Suppressor macrophage treated with lipopolysaccharide for 4 hours (primary cell): Measurements from ENCODE around the gene OR5C1.
"Not testable (repeated sequence)": the region's sequence is repeated elsewhere in the genome, so short reads cannot be mapped to it uniquely, and the experiment has no call there.

Experiments used
- DNase-seq: peaks from one replicate; pipeline ENCODE4 v3.0.0-alpha.2; 2020

OR5C1 gene

DNA sequence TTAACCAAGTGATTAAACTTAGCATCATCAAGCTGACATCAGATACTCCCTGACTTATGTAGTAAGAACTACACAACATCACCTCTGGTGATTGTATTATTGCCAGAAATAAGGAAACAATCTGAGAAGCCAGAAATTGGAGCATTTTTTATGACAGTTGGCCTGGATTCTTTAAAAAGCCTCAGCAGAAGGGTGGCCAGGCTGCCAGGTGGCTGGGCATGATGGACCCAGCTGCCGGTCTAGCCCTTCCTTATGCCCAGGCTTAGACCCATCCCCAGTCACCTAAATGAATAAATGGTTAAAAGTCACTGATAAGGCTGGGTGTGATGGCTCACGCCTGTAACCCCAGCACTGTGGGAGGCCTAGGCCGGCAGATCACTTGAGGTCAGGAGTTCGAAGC lies 24.0 kb downstream of the OR5C1 start:
- no peak for DNase-seq

GRCh38 chr9:122814545-122814944 lies 25.8 kb downstream of the OR5C1 start:
- DNase-seq: no peak

DNA sequence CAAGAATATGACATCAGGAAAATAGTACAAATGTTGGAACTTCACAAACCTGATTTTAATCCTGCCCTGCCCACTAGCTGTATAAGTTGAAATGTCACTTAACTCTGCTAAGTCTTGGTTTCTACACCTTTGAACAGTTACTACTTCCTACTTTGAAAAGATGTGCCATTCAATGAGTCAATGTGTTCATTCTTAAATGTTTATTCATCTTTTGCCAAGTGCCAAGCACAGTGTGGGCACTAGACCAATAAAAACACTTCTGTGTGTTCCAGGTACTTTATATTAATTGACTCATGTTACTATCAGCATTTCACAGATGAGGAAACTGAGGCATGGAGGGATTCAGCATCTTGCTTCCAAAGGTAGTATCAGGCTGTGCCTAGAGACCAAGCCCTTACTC lies 26.8 kb downstream of the OR5C1 start:
- DNase-seq: no peak

DNA sequence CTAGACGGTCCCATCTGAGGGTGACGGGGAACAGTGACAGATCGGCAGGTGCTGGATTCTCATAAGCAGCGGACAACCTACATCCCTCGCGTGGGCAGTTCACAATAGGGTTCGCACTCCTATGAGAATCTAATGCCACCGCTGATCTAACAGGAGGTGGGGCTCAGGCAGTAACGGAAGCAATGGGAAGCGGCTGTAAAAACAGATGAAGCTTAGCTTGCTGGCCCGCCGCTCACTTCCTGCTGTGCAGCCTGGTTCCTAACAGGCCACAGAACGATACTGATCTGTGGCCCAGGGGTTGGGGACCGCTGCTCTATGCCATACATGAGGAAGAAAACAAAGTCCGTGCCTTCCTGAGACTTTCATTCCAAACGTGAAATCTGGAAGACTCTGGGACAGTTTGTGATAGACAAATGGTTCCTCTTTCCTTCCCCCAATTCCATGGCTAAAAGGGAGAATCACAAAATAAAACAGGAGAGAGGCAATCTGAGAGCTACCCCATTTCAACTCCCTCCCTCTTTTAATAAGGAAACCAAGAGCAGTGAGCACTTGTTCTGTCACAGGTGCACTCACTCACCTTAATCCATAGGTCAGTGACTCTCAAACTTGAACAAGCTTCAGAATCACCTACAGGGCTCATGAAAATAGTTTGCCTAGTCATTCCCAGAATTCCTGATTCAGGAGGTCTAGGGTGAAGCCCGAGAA lies 27.6 kb downstream of the OR5C1 start:
- peak; percentile 36 for DNase-seq

DNA sequence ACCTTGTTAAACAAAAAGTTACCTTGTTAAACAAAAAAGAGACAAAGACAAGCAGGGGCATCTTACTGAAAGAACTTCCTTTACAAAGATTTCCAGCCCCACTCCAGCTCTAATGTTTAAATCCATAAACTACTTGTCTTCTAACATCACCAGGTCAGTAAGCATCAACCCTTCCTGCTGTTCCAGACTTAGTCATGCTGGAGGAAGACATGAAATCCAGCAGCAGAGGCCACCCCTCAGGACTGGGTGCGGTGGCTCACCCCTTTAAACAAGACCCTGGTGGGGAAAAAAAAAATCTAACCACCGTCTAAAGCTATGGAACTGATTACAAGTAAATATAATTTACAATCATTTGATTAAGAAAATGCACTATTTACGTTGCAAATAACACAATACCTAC lies 30.6 kb downstream of the OR5C1 start:
- no peak for DNase-seq

DNA sequence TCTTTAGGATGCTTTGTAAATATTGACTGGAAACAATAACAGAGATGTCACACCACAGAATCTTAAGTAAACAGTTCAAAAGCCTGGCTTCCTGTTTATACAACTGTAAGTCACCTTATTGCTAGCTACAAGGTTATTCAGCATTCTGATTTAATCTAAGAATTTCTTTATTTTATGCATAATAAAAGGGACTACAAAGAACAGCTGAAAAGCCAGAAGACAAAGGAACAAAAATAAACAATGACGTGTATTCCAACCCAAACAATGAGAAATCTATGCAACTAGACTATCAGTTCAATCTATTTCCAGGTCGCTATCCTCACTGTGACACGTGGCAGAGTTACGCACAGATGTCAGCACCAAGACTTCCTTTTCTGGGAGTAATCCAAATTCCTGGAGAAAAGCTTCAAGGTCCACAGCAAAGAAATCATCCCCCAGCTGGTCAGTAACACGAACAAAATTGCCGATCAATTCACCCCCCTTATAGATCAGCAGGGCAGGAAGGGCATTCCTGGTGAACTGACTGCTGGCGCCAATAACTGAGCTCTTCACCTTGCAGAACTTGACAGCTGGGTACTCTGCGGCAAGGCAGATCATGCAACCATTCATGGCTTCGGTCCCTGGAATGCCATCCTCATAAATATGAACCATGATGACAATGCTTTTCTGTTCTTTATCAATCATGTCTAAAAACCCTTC lies 31.2 kb downstream of the OR5C1 start:
- no peak for DNase-seq

DNA sequence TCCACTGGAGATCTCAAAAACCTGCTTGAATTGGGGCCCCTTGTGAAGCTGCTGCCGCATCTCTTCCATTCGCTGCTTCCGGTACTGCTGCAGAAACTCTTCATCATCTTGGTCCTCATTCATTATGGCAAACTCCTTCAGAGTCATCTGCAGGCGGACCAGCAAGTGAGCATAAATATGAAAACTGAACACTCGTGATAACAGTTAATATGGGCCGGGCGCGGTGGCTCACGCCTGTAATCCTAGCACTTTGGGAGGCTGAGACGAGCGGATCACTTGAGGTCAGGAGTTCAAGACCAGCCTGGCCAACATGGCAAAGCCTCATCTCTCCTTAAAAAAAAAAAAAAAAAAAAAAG lies 31.7 kb downstream of the OR5C1 start:
- no peak for DNase-seq

DNA sequence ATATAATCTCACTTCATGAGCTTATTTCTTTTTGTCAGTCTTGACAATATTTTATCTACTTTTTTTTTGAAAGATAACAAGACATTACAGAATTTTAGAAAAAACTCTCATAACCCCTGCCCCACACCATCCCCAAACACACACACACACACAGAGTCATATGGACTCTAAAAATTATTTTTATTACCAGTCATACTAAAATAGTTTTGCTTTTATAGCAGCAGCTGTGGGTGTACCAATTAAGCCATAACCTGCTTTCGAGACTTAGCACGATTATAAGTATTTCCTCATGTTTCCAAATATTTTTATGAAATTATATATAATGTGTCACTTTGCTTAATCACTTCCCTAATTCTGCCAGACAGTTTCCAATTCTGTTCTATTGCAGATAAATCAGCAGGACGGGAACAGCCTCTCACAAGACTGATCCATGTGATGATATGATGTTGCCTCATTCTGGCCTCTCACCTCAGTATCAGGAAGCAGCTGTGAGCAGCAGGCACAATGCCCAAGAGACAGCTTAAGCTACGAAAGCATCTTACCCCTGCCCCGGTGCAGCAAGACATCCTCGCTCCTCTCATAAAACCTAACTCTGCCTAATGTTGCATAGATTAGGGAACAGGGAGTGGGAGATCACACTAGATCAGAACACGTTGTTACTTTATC lies 32.7 kb downstream of the OR5C1 start:
- peak; percentile 85 for DNase-seq

GRCh38 chr9:122822056-122822455 lies 33.3 kb downstream of the OR5C1 start:
- DNase-seq: no peak

- no peak for DNase-seq
These were observed 34.2 kb downstream of the OR5C1 start for GRCh38 chr9:122822938-122823337.

DNA sequence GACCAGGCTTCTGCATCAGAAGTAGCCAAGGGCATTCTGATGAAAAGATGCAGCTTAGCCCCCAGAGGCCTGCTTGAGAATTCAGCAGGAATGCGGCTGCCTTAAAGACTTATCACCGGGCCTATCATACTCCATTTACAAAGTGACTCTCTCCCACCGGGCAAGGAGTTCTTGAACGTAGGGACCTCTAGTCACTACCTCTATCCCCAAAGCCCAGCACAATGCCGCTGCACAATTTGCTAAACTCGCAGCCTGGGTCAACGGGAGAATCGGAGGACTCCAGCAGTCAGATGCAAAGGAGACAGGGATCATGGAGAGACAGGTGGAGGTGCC lies 39.0 kb downstream of the OR5C1 start:
- no peak for DNase-seq

- DNase-seq: not testable (repeated sequence)
These were observed 40.2 kb downstream of the OR5C1 start for GRCh38 chr9:122828965-122829284.

- no peak for DNase-seq
These were observed 43.5 kb downstream of the OR5C1 start for GRCh38 chr9:122832194-122832593.

DNA sequence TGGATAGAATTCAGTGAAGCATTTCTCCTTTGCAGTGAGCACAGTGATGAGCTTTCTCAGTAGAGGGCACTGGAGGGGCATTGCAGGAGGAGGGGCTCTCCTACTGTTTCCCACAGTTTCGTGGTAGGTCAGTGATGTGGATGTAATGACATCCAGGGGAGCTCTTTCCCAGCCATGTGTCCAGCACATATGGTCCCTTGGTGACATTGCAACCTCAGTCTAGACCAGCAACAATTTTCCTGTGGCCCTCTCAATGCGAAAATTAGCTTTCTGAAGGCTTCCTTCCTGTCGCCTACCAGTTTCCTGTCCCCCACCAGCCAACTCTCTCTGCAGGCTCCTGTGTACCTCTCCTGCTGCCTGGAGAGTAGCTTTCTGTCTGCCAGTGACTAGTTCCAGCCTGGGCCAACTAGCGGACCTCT lies 46.6 kb downstream of the OR5C1 start:
- DNase-seq: no peak

DNA sequence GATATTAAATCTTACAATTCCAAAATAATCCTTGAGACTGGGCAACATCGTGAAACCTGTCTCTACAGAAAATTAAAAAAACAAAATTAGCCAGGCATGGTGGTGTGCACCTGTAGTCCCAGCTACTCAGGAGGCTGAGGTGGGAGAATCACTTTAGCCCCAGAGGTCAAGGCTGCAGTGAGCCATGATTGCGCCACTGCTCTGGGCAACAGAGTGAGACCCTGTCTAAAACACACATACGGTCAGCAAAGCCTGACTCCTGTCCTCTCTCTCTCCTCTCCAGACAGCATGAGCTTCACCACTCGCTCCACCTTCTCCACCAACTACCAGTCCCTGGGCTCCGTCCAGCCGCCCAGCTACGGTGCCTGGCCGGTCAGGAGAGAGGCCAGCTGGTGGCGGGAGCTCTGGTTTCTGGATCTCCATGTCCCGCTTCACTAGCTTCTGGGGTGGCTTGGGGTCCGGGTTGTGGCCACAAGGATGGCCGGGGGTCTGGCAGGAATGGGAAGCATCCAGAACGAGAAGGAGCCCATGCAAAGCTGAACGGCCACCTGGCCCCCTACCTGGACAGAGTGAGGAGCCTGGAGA lies 48.6 kb downstream of the OR5C1 start:
- no peak for DNase-seq

DNA sequence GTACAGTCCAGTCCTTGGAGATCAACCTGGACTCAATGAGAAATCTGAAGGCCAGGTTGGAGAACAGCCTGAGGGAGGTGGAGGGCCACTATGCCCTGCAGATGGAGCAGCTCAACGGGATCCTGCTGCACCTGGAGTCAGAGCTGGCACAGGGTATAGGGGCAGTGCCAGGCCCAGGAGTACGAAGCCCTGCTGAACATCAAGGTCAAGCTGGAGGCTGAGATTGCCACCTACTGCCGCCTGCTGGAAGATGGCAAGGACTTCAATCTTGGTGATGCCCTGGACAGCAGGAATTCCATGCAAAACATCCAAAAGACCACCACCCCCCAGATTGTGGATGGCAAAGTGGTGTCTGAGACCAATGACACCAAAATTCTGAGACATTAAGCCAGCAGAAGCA lies 49.7 kb downstream of the OR5C1 start:
- DNase-seq: not testable (repeated sequence)
